BLaER1 (cell line): ENCODE data around the gene HPF1.
A peak's percentile ranks its signal among the peaks of the same experiment; 100 is the strongest.
"Not testable (repeated sequence)": the region's sequence is repeated elsewhere in the genome, so short reads cannot be mapped to it uniquely, and the experiment has no call there.

Experiments
- H3K27ac ChIP-seq: shearing (Covaris generic); formaldehyde crosslinking; 2 replicates; pipeline ENCODE4 v1.8.1; 2022
- H3K27me3 ChIP-seq: shearing (Covaris generic); formaldehyde crosslinking; 2 replicates; pipeline ENCODE4 v1.8.1; 2022
- H3K36me3 ChIP-seq: shearing (Covaris generic); formaldehyde crosslinking; 2 replicates; pipeline ENCODE4 v1.8.1; 2022
- H3K4me1 ChIP-seq: shearing (Covaris generic); formaldehyde crosslinking; 2 replicates; pipeline ENCODE4 v1.8.1; 2022
- H3K4me2 ChIP-seq: shearing (Covaris generic); formaldehyde crosslinking; 2 replicates; pipeline ENCODE4 v1.8.1; 2022
- H3K4me3 ChIP-seq: shearing (Covaris generic); formaldehyde crosslinking; 2 replicates; pipeline ENCODE4 v1.8.1; 2022
- H3K9ac ChIP-seq: shearing (Covaris generic); formaldehyde crosslinking; 2 replicates; pipeline ENCODE4 v1.8.1; 2022
- H3K9me3 ChIP-seq: shearing (Covaris generic); formaldehyde crosslinking; 2 replicates; pipeline ENCODE4 v1.8.1; 2022
- H4K20me1 ChIP-seq: shearing (Covaris generic); formaldehyde crosslinking; 2 replicates; pipeline ENCODE4 v1.8.1; 2022
- Cebpa-rat ChIP-seq: shearing (Covaris generic); IDR thresholded peaks from 2 replicates; pipeline ENCODE4 v1.8.1; 2022

HPF1 gene

DNA sequence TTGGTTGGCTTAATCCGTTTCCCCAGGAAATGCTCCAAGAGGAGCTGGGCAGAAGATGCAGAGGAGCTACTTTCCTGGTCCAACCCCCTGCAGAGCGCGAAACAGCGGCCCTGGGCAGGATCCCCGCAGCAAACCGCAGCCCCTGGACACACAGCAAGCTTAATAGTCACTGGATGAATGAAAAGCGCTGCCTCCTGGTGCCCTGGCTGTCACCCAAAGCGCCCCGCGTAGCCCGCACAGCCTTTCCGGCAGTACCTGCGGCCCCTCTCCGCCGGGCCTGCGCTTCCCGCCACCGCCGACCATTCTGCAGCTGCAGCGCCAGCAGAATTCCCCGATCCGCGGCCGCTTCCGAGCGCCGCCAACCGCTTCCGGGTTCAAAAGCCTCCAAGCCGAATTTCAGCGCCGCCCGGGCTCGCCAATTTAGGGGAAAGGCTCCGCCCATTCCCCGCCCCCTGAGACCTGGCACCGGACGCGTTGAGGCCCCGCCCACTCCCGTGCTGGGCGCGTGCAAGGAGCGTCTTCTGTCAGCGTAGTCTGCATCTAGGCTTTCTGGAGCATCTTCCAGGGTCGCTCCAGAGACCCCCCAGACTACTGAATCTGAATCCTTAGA is at the start of gene HPF1:
Gene HPF1 (minus strand): TSS at position 370 of the 610 bp plus-strand sequence. CDS start 67 bp downstream, at position 303.
- peaks cover 18% of the 10 kb centered on the region for H3K4me1 ChIP-seq

DNA sequence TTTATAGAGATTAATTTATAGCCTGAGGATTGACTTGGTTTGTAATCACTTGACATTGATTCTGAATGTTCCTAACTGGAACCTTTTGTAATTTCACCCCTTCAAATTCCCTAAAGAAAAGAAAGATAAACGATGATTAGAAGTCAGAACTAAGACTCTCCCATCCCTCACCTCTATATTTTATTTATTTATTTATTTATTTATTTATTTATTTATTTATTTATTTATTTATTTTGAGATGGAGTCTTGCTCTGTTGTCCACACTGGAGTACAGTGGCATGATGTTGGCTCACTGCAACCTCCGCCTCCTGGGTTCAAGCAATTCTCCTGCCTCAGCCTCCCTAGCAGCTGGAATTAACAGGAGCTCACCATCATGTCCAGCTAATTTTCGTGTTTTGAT is 49.0 kb upstream of the HPF1 start:
- not testable (repeated sequence) for H3K4me3 ChIP-seq, H3K27ac ChIP-seq, H3K9ac ChIP-seq, H3K4me2 ChIP-seq, H4K20me1 ChIP-seq, H3K27me3 ChIP-seq, H3K36me3 ChIP-seq
- Histone ChIP-seq H3K9me3 (peaks cover 18% of the 10 kb centered on the region), H3K4me1 (peaks cover 10% of the 10 kb centered on the region)

More for the DNA sequence above, at the start of gene HPF1:
- Histone ChIP-seq H3K27me3 (no peaks in the 10 kb centered on the region), H3K4me2 (peak within 1 kb of the TSS; percentile 94), H3K9ac (peak within 1 kb of the TSS; percentile 73), H3K4me3 (peak within 1 kb of the TSS; percentile 76), H3K27ac (peak within 1 kb of the TSS; percentile 39), H4K20me1 (no peaks in the 10 kb centered on the region), H3K9me3 (no peaks in the 10 kb centered on the region), H3K36me3 (peaks cover 10% of the 10 kb centered on the region)
- TF ChIP-seq Cebpa-rat = no peak

DNA sequence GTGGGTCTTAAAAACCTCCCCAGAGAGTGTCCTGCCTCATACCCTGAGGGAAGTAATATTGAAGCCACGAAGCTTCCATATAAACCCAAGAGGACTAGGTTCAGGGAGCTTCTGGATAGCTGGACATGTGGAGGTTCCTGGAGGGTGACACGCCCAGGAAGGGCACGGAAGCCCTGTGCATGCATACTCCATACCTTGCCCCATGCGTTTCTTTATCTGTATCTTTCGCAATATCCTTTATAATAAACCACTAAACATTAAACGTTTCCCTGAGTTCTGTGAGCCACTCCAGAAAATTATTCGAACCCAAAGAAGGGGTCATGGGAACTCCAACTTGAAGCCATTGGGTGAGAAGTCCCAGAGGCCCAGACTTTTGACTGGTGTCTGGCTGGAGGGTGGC is 45.7 kb upstream of the HPF1 start:
- H4K20me1 ChIP-seq = no peaks in the 10 kb centered on the region
- TF ChIP-seq Cebpa-rat = 0 out of 2 replicates have a peak, but pooled peaks have one; percentile 16
- H3K4me3 ChIP-seq = no peak overlapping the region
- no peak overlapping the region for H3K4me2 ChIP-seq
- H3K9ac ChIP-seq = no peak overlapping the region
- no peak overlapping the region for H3K27ac ChIP-seq
- H3K9me3 ChIP-seq = peaks cover 18% of the 10 kb centered on the region
- H3K4me1 ChIP-seq = no peaks in the 10 kb centered on the region
- H3K36me3 ChIP-seq = no peaks in the 10 kb centered on the region
- no peaks in the 10 kb centered on the region for H3K27me3 ChIP-seq

DNA sequence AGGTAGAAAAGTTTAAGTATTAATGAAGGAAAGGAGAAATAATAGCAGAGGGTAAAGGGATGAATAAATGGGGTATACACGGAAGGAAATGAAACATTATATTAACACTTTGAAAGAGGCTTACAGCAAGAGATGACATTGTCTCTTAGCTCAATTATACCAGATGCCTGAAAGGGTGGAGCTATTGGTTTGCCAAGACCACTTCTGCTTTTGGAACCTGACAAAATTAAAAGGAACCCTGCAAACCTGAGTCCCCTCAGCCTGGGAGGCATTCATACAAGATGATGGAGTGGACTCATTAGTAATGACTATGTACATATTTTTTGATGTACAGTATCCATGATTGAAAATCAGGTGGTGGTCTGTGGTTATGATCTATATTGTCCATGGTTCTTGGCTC is 45.1 kb upstream of the HPF1 start:
- TF ChIP-seq Cebpa-rat = no peak
- Histone ChIP-seq H3K27me3 (no peaks in the 10 kb centered on the region), H3K9ac (no peak overlapping the region), H3K9me3 (peaks cover 18% of the 10 kb centered on the region), H3K36me3 (no peaks in the 10 kb centered on the region), H3K4me1 (no peaks in the 10 kb centered on the region), H4K20me1 (no peaks in the 10 kb centered on the region), H3K27ac (no peak overlapping the region), H3K4me2 (no peak overlapping the region), H3K4me3 (no peak overlapping the region)

DNA sequence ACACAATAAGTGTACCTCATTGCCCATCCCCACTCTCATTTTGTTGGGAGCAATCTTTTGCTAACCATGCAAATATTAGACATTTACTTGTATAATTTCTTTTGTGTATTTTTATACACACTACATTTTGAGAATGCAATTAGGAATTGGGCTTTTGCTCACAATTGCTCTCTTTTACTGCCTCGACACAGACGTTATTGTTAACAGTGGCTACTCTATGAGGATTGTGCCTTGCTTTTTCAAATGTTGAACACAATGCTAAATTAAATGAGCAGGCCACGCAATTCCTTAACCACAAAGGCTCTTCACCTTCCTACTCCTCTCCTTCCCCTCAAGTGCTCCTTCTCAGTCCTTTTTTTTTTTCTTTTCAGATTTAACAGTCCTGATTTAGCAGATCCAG is 42.8 kb upstream of the HPF1 start:
- no peaks in the 10 kb centered on the region for H3K27me3 ChIP-seq
- no peak for TF ChIP-seq Cebpa-rat
- H3K9ac ChIP-seq = no peak overlapping the region
- H3K4me3 ChIP-seq = no peak overlapping the region
- H3K36me3 ChIP-seq = no peaks in the 10 kb centered on the region
- H4K20me1 ChIP-seq = no peaks in the 10 kb centered on the region
- peaks cover 8% of the 10 kb centered on the region for H3K9me3 ChIP-seq
- no peaks in the 10 kb centered on the region for H3K4me1 ChIP-seq
- no peak overlapping the region for H3K27ac ChIP-seq
- H3K4me2 ChIP-seq = no peak overlapping the region

DNA sequence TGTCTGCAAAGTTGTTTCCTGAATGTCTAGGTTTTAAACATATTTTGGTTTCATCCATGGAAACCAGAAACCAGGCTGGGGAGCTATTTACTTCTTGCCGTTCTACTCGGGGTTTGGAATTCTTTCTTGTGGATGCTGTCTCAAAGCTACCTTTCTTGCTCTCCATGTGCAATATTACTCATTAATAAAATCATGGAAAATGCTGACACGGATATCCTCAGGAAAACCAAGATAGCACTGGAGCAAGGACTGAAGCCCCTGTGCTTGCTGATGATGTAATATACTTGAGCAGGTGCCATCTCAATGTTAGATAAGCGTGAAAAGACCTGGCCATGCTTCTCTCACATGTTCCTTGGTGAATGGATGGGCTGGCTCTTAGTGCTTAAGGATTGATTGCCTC is 41.5 kb upstream of the HPF1 start:
- H4K20me1 ChIP-seq = no peaks in the 10 kb centered on the region
- no peak overlapping the region for H3K9ac ChIP-seq
- H3K4me1 ChIP-seq = no peaks in the 10 kb centered on the region
- H3K9me3 ChIP-seq = no peaks in the 10 kb centered on the region
- no peaks in the 10 kb centered on the region for H3K27me3 ChIP-seq
- H3K27ac ChIP-seq = no peak overlapping the region
- no peak for TF ChIP-seq Cebpa-rat
- H3K4me2 ChIP-seq = no peak overlapping the region
- no peak overlapping the region for H3K4me3 ChIP-seq
- H3K36me3 ChIP-seq = no peaks in the 10 kb centered on the region

DNA sequence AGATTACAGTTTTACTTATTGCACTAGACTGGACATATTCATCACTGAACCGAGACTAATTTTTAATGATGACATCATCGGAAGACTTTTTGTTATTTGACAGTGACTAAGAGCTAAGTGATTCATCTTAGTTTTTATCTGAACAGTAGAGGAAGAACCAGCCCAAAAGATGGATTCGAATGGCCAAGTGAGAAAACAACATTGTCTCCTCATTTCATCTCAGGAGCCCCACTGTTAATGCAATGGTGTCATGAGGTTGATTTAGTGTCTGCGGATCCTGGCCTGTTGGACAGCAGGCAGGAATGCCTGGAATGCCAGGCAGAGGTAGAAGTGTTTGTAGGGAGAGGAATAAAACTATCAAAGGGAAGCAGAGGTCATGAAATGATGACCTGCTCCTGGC is 37.8 kb upstream of the HPF1 start:
- H3K27ac ChIP-seq = no peak overlapping the region
- no peak overlapping the region for H3K4me3 ChIP-seq
- no peaks in the 10 kb centered on the region for H3K4me1 ChIP-seq
- no peak for TF ChIP-seq Cebpa-rat
- no peaks in the 10 kb centered on the region for H3K9me3 ChIP-seq
- no peak overlapping the region for H3K4me2 ChIP-seq
- H3K27me3 ChIP-seq = no peaks in the 10 kb centered on the region
- H3K36me3 ChIP-seq = no peaks in the 10 kb centered on the region
- no peaks in the 10 kb centered on the region for H4K20me1 ChIP-seq
- no peak overlapping the region for H3K9ac ChIP-seq

DNA sequence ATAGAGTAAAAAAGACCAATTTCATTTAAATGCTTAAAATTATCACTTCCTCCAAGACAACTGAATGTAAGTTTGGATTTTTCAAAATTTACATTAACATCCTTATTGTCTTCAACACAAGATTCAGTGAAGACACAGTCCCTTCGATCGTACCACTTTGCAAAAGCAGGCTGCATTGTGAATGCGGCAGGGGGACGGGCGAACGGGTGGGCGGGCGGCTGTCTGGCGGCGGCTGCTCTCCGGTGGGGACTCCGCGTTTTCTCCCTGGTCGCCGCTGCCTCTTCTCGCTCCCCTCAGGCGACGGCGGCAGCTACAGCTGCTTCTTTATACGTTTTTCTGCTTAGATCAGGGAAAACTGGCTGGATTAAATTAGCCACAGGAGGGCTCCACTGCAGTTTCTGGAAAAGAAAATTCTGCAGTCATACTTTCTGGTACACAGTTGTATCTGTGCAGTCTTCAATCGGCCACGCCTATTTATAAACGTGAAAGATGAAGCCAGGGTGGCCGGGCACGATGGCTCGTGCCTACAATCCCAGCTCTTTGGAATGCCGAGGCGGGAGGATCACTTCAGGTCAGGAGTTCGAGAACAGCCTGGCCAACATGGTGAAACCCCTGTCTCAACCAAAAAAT is 33.9 kb upstream of the HPF1 start:
- Histone ChIP-seq H3K27ac (no peak overlapping the region), H3K9me3 (no peaks in the 10 kb centered on the region), H3K9ac (no peak overlapping the region), H3K4me3 (no peak overlapping the region), H3K27me3 (no peaks in the 10 kb centered on the region), H4K20me1 (no peaks in the 10 kb centered on the region), H3K4me2 (no peak overlapping the region), H3K36me3 (no peaks in the 10 kb centered on the region), H3K4me1 (no peaks in the 10 kb centered on the region)
- no peak for TF ChIP-seq Cebpa-rat

DNA sequence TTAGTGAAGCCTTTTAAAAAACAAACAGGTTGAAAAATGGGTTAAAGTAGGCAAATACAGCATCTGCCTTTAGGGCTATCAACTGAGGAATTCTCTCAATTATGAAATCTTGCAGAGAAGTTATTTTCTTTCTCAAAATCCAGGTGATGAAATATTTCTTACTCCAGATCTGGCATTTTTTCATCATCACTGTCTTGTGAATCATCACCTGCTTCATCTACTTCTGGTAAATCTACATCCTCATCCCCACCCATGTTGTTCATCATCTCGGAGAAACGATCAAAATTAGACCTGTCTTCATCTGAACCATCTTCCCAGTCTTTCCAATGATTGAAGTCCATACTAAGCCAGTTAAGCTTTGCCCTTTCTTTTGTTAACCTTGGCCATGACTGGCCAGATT is 33.3 kb upstream of the HPF1 start:
- H3K4me2 ChIP-seq = no peak overlapping the region
- H3K27ac ChIP-seq = no peak overlapping the region
- H3K9me3 ChIP-seq = no peaks in the 10 kb centered on the region
- no peaks in the 10 kb centered on the region for H3K27me3 ChIP-seq
- no peaks in the 10 kb centered on the region for H4K20me1 ChIP-seq
- no peak overlapping the region for H3K9ac ChIP-seq
- no peaks in the 10 kb centered on the region for H3K36me3 ChIP-seq
- no peaks in the 10 kb centered on the region for H3K4me1 ChIP-seq
- H3K4me3 ChIP-seq = no peak overlapping the region
- no peak for TF ChIP-seq Cebpa-rat

DNA sequence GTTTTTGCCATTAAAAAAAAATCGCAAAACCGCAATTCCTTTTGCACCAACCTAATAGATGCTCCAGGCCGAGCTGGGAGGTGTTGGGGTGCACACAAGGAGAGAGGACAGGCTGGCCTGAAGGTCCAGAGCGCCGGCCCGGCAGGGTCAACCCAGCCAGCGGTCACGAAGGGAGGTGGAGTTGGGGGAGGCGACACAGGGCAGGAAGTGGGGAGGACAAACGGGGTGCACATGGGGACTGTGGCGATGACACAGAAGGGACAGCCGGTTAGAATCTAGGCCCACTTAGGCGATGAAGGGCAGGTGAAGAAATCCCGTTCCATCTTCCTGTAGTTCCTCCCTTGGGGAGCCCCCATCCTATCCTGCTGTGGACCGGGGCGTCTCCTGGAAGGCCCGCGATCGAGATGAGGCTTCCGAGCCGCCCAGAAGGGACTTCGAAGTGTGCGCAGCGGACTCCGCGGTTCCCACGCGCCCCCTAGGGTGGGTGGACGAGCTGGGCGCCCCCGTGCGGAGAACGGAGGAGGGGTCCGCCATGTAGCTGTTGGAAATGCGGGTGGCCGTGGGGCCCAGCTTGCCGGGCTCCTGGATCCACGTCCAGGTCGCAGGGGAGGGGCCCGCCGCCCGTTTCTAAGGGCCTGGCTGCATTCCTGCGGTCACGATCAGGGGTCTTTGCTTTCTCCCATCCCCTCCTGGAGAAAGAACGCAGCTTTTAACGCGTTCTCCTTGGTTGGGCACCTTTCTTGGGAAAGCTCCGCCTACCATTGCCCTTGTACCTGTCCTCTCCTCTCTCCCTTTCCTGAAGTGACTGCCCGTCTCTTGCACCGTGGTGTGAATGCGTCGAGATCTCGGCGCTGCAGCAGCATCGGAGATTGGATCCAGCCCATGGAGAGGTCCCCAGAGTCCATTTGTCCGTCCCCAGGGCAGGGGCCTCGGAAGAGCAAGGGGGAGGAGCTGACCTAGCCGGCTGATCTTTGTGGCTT is 17.0 kb upstream of the HPF1 start:
- Histone ChIP-seq H4K20me1 (no peaks in the 10 kb centered on the region), H3K27ac (no peak overlapping the region), H3K36me3 (no peaks in the 10 kb centered on the region), H3K9ac (no peak overlapping the region), H3K9me3 (peaks cover 21% of the 10 kb centered on the region), H3K4me3 (no peak overlapping the region), H3K4me2 (no peak overlapping the region), H3K27me3 (0 out of 2 replicates have a peak, but pooled peaks cover 6% of the 10 kb centered on the region), H3K4me1 (peaks cover 18% of the 10 kb centered on the region)
- TF ChIP-seq Cebpa-rat = no peak
